ENCODE data around the gene LTB4R2.

GRCh38 chr14:24269368-24269767 is 40.6 kb upstream of the LTB4R2 start:
- TF ChIP-seq POLR2A (IDR thresholded peaks at IDR 0.05; ENCODE audit: low read depth, low read length) = no peak
- no peak for TF ChIP-seq TAF1 (IDR thresholded peaks at IDR 0.05; ENCODE audit: low read depth, low read length)
- TF ChIP-seq PAX5 (IDR thresholded peaks at IDR 0.05; ENCODE audit: insufficient read depth, low read length, severe bottlenecking) = no peak
- TF ChIP-seq POLR2AphosphoS5 (IDR thresholded peaks at IDR 0.05; ENCODE audit: low read depth, low read length) = no peak

Measured in GM12891 (cell line).